ENCODE results near the gene CACNA1E.
A peak's percentile ranks its signal among the peaks of the same experiment; 100 is the strongest.

Gene CACNA1E

GRCh38 chr1:181490740-181491712 is 7.7 kb downstream of the CACNA1E start:
- no peak for DNase-seq (ENCODE audit: low read depth)
- TF ChIP-seq, protein P1, sequence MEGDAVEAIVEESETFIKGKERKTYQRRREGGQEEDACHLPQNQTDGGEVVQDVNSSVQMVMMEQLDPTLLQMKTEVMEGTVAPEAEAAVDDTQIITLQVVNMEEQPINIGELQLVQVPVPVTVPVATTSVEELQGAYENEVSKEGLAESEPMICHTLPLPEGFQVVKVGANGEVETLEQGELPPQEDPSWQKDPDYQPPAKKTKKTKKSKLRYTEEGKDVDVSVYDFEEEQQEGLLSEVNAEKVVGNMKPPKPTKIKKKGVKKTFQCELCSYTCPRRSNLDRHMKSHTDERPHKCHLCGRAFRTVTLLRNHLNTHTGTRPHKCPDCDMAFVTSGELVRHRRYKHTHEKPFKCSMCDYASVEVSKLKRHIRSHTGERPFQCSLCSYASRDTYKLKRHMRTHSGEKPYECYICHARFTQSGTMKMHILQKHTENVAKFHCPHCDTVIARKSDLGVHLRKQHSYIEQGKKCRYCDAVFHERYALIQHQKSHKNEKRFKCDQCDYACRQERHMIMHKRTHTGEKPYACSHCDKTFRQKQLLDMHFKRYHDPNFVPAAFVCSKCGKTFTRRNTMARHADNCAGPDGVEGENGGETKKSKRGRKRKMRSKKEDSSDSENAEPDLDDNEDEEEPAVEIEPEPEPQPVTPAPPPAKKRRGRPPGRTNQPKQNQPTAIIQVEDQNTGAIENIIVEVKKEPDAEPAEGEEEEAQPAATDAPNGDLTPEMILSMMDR (IDR thresholded peaks at IDR 0.05; ENCODE audit: insufficient read depth, low read depth, low read length, missing control alignments): no peak
- H3K4me3 ChIP-seq (ENCODE audit: low read length): no peak overlapping the region

DNA sequence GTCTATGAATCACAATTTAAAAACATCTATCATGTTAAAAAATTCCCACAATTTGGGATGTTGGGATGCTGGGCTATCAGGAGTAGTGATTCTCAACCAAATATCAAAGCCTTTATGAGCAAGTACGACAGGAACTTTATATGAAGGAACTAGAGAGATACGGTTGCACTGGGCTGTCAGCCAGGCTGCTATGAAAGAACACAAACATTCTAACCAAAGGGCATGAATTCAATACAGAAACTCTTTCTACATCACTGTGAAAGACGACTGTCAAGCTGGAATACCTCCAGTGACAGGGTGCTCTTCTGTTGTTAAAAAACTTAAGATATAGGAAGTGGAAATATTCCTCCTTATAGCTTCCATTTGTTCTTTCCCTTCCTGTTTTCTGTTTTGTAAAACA is 9.8 kb downstream of the CACNA1E start:
- no peak for DNase-seq (ENCODE audit: low read depth)

DNA sequence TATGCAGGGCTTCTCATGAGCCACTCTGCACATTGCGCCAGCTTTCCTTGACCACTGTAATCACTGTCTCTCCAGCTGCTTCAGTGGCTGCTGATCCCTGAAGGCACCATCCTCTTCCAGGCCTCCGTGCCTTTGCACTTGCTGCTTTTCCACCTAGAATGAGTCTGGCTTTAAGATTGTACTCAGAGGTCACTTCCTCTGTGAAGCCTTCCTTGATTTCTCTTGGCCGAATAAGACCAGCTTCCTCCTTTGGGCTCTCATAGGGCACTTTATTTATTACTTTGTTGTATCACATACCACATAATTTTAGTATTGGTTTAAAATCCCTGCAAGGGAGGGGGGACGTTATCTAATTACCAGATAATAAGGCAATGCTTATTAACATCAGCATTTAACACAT is 10.6 kb downstream of the CACNA1E start:
- H3K4me3 ChIP-seq (ENCODE audit: low read length): no peak overlapping the region
- TF ChIP-seq, protein P1 (IDR thresholded peaks at IDR 0.05; ENCODE audit: insufficient read depth, low read depth, low read length, missing control alignments): no peak
- no peak for DNase-seq (ENCODE audit: low read depth)

More for the DNA sequence above, 9.8 kb downstream of the CACNA1E start:
- H3K4me3 ChIP-seq (ENCODE audit: low read length): no peak overlapping the region
- TF ChIP-seq, protein P1 (IDR thresholded peaks at IDR 0.05; ENCODE audit: insufficient read depth, low read depth, low read length, missing control alignments): no peak

- TF ChIP-seq, protein P1 (IDR thresholded peaks at IDR 0.05; ENCODE audit: insufficient read depth, low read depth, low read length, missing control alignments): no peak
- DNase-seq (ENCODE audit: low read depth): no peak
- no peak overlapping the region for H3K4me3 ChIP-seq (ENCODE audit: low read length)
These were observed 13.4 kb downstream of the CACNA1E start for GRCh38 chr1:181496759-181497158.

GRCh38 chr1:181497870-181498269 is 14.6 kb downstream of the CACNA1E start:
- H3K4me3 ChIP-seq (ENCODE audit: low read length): no peak overlapping the region
- no peak for DNase-seq (ENCODE audit: low read depth)
- TF ChIP-seq, protein P1 (IDR thresholded peaks at IDR 0.05; ENCODE audit: insufficient read depth, low read depth, low read length, missing control alignments): no peak

GRCh38 chr1:181499825-181500224 is 16.5 kb downstream of the CACNA1E start:
- TF ChIP-seq, protein P1 (IDR thresholded peaks at IDR 0.05; ENCODE audit: insufficient read depth, low read depth, low read length, missing control alignments): no peak
- H3K4me3 ChIP-seq (ENCODE audit: low read length): no peak overlapping the region
- peak; percentile 67 for DNase-seq (ENCODE audit: low read depth)

All from epithelial cell of esophagus (primary cell).